Prostate gland (tissue), 2 donors: ENCODE data around the gene FBLN5.

Source experiments
- CTCF ChIP-seq, 4 experiments: fragments of 200-600 bp in 2 of 4; fragments of 450-650 bp in 2 of 4; sonication (generic) in 2 of 4; IDR thresholded peaks; 1 replicate in 3 of 4; 2 replicates in 1 of 4; pipeline ENCODE4 v1.5.1; 2016 to 2019; ENCODE audit warnings: antibody characterized with exemption in 4 of 4, mild to moderate bottlenecking in 2 of 4, moderate library complexity in 2 of 4
- POLR2A ChIP-seq: fragments of 450-650 bp; IDR thresholded peaks from one replicate; pipeline ENCODE4 v1.6.1; 2016; ENCODE audit warnings: antibody characterized with exemption, mild to moderate bottlenecking
- POLR2AphosphoS5 ChIP-seq: sonication (generic); formaldehyde crosslinking; IDR thresholded peaks from one replicate; pipeline ENCODE4 v1.6.1; 2017; ENCODE audit warnings: antibody characterized with exemption

DNA sequence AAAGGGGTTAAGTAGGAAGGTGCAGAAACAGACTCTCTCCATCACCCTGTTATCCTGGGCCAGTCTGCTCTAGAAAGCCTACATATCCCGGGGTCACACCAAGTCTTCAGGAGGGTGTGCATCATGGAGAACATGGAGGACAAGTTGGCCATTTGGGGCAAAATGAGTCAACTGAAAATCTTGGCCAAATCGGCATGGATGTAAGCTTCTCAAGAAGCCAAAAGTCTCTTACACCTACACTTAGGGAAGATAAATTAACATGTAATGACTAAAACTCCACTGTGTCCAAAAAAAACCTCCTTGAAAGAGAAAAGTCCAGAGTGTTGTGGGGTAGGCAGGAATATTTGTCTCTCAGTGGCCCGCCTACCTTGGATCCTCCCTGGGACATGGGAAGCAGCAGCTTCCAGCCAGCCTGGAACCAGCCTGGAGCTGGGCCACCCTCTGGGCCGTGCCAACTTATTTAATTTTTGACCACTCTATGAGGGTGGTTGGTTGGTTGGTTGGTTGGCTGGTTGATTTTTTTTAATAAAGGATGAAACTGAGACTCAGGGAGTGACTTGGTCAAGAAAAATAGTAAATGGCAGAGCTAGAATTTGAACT is 62.3 kb downstream of the FBLN5 start:
- no peak for TF ChIP-seq CTCF (IDR thresholded peaks at IDR 0.05)
- no peak for TF ChIP-seq POLR2AphosphoS5
- TF ChIP-seq POLR2A = no peak
